SK-N-SH treated with all-trans-retinoic acid at 6 μM for 48 hours (cell line): Measurements from ENCODE around the gene FOXO3.

ENCODE experiments used
- ATAC-seq: fragments of 200-7000 bp; cut with Tn5 transposase; 3 replicates; pipeline ENCODE4 v1.9.1; 2020; ENCODE audit warnings: mild to moderate bottlenecking, moderate library complexity
- ARNTL ChIP-seq: fragments of 450-650 bp; formaldehyde crosslinking; IDR thresholded peaks from 2 replicates; pipeline ENCODE4 v1.5.0; 2020; ENCODE audit warnings: low read depth, mild to moderate bottlenecking, moderate library complexity, borderline replicate concordance
- BACH2 ChIP-seq: fragments of 250-450 bp; sonication (Bioruptor Pico); IDR thresholded peaks from 2 replicates; pipeline ENCODE4 v1.9.0; 2021; ENCODE audit warnings: mild to moderate bottlenecking, borderline replicate concordance
- CREB5 ChIP-seq: fragments of 250-450 bp; sonication (Bioruptor Pico); IDR thresholded peaks from 2 replicates; pipeline ENCODE4 v1.5.1; 2020; ENCODE audit warnings: low read depth, mild to moderate bottlenecking, moderate library complexity
- CSDC2 ChIP-seq: fragments of 250-450 bp; sonication (Bioruptor Pico); IDR thresholded peaks from 2 replicates; pipeline ENCODE4 v1.5.0; 2020; ENCODE audit warnings: mild to moderate bottlenecking, moderate library complexity
- ESRRG ChIP-seq: fragments of 250-450 bp; sonication (Bioruptor Pico); IDR thresholded peaks from 2 replicates; pipeline ENCODE4 v1.6.1; 2021; ENCODE audit warnings: mild to moderate bottlenecking
- GLIS3 ChIP-seq: fragments of 250-450 bp; sonication (Bioruptor Pico); IDR thresholded peaks from 2 replicates; pipeline ENCODE4 v1.5.0; 2020; ENCODE audit warnings: mild to moderate bottlenecking, moderate library complexity
- ISL1 ChIP-seq: fragments of 250-450 bp; sonication (Bioruptor Pico); IDR thresholded peaks from 2 replicates; pipeline ENCODE4 v2.1.2; 2022; ENCODE audit warnings: mild to moderate bottlenecking, moderate library complexity
- OSR1 ChIP-seq: fragments of 250-450 bp; sonication (Bioruptor Pico); IDR thresholded peaks from 2 replicates; pipeline ENCODE4 v1.8.0; 2022; ENCODE audit warnings: moderate library complexity, mild to moderate bottlenecking, inconsistent platforms
- PATZ1 ChIP-seq: fragments of 250-450 bp; sonication (Bioruptor Pico); IDR thresholded peaks from 2 replicates; pipeline ENCODE4 v1.8.0; 2020; ENCODE audit warnings: mild to moderate bottlenecking, moderate library complexity, borderline replicate concordance
- POU6F1 ChIP-seq: fragments of 250-450 bp; sonication (Bioruptor Pico); IDR thresholded peaks from 2 replicates; pipeline ENCODE4 v1.8.0; 2021; ENCODE audit warnings: low read depth, mild to moderate bottlenecking, moderate library complexity, borderline replicate concordance
- PPARA ChIP-seq: fragments of 250-450 bp; sonication (Bioruptor Pico); IDR thresholded peaks from 2 replicates; pipeline ENCODE4 v1.5.0; 2020; ENCODE audit warnings: mild to moderate bottlenecking, borderline replicate concordance
- RARB ChIP-seq: fragments of 250-450 bp; sonication (Bioruptor Pico); IDR thresholded peaks from 2 replicates; pipeline ENCODE4 v1.8.0; 2021; ENCODE audit warnings: mild to moderate bottlenecking, moderate library complexity
- SNAI2 ChIP-seq: fragments of 250-450 bp; sonication (Bioruptor Pico); IDR thresholded peaks from 2 replicates; pipeline ENCODE4 v1.5.0; 2020; ENCODE audit warnings: mild to moderate bottlenecking, moderate library complexity
- TOX ChIP-seq: fragments of 250-450 bp; sonication (Bioruptor Pico); IDR thresholded peaks from 2 replicates; pipeline ENCODE4 v1.8.0; 2021; ENCODE audit warnings: mild to moderate bottlenecking, moderate library complexity, borderline replicate concordance
- ZC3H10 ChIP-seq: fragments of 250-450 bp; sonication (Bioruptor Pico); IDR thresholded peaks from 2 replicates; pipeline ENCODE4 v1.5.1; 2021; ENCODE audit warnings: mild to moderate bottlenecking, moderate library complexity
- ZFP3 ChIP-seq: fragments of 250-450 bp; sonication (Bioruptor Pico); IDR thresholded peaks from 2 replicates; pipeline ENCODE4 v1.5.0; 2020; ENCODE audit warnings: mild to moderate bottlenecking, moderate library complexity
- ZFP30 ChIP-seq: fragments of 450-650 bp; formaldehyde crosslinking; IDR thresholded peaks from 2 replicates; pipeline ENCODE4 v1.5.0; 2022; ENCODE audit warnings: mild to moderate bottlenecking, moderate library complexity
- ZNF565 ChIP-seq: fragments of 450-650 bp; formaldehyde crosslinking; conservative IDR thresholded peaks from 2 replicates; pipeline ENCODE4 v1.5.0; 2020; ENCODE audit warnings: low read depth, mild to moderate bottlenecking, moderate library complexity
- ZNF70 ChIP-seq: fragments of 450-650 bp; formaldehyde crosslinking; IDR thresholded peaks from 2 replicates; pipeline ENCODE4 v1.5.0; 2020; ENCODE audit warnings: mild to moderate bottlenecking, moderate library complexity
- ZNF8 ChIP-seq: fragments of 450-650 bp; formaldehyde crosslinking; IDR thresholded peaks from 2 replicates; pipeline ENCODE4 v1.5.0; 2020; ENCODE audit warnings: mild to moderate bottlenecking, moderate library complexity

Gene FOXO3

GRCh38 chr6:108541843-108542759 is 18.6 kb upstream of the FOXO3 start:
- ATAC-seq: peak; percentile 97
- 0 out of 2 replicates have a peak, but pooled peaks have one; percentile 22 for TF ChIP-seq ZNF8 (CRISPR knock-in tag)
- TF ChIP-seq ZNF565 (CRISPR knock-in tag): no peak

- no peak for TF ChIP-seq ZNF565 (CRISPR knock-in tag)
- no peak for TF ChIP-seq ISL1
- no peak for TF ChIP-seq ZNF8 (CRISPR knock-in tag)
- TF ChIP-seq OSR1 (CRISPR knock-in tag): no peak
- TF ChIP-seq ZC3H10 (CRISPR knock-in tag): no peak
- no peak for TF ChIP-seq BACH2
- no peak for TF ChIP-seq SNAI2 (CRISPR knock-in tag)
- TF ChIP-seq GLIS3 (CRISPR knock-in tag): no peak
- TF ChIP-seq TOX: no peak
- TF ChIP-seq ZFP30 (CRISPR knock-in tag): no peak
- TF ChIP-seq RARB: no peak
- TF ChIP-seq POU6F1 (CRISPR knock-in tag): no peak
- no peak for TF ChIP-seq PATZ1
- no peak for TF ChIP-seq PPARA (CRISPR knock-in tag)
- TF ChIP-seq ESRRG (CRISPR knock-in tag): no peak
- ATAC-seq: no peak
Measured at GRCh38 chr6:108543175-108543940, 17.4 kb upstream of the FOXO3 start.

GRCh38 chr6:108544606-108545005 is 16.1 kb upstream of the FOXO3 start:
- TF ChIP-seq ARNTL (CRISPR knock-in tag): no peak
- ATAC-seq: no peak

GRCh38 chr6:108546079-108547049 is 14.4 kb upstream of the FOXO3 start:
- no peak for TF ChIP-seq ARNTL (CRISPR knock-in tag)
- no peak for TF ChIP-seq ZFP30 (CRISPR knock-in tag)
- ATAC-seq: no peak

GRCh38 chr6:108549241-108549640 is 11.5 kb upstream of the FOXO3 start:
- no peak for ATAC-seq
- TF ChIP-seq ZNF70 (CRISPR knock-in tag) (no peak), ZFP3 (CRISPR knock-in tag) (no peak), CREB5 (CRISPR knock-in tag) (no peak), CSDC2 (CRISPR knock-in tag) (no peak), PATZ1 (no peak), RARB (no peak), SNAI2 (CRISPR knock-in tag) (no peak), ARNTL (CRISPR knock-in tag) (no peak), ZNF8 (CRISPR knock-in tag) (no peak), GLIS3 (CRISPR knock-in tag) (no peak), PPARA (CRISPR knock-in tag) (no peak), TOX (no peak), ISL1 (no peak), ZNF565 (CRISPR knock-in tag) (no peak), POU6F1 (CRISPR knock-in tag) (no peak), ZFP30 (CRISPR knock-in tag) (no peak)
